GM19099 (cell line): Measurements from ENCODE around the gene MACROD2.

ENCODE experiments used
- POLR2A ChIP-seq: IDR thresholded peaks from 3 replicates; pipeline ENCODE4 v1.6.1; 2011; ENCODE audit warnings: low read depth; ENCODE audit not compliant: insufficient read length; ENCODE audit errors: extremely low read depth

The MACROD2 gene

DNA sequence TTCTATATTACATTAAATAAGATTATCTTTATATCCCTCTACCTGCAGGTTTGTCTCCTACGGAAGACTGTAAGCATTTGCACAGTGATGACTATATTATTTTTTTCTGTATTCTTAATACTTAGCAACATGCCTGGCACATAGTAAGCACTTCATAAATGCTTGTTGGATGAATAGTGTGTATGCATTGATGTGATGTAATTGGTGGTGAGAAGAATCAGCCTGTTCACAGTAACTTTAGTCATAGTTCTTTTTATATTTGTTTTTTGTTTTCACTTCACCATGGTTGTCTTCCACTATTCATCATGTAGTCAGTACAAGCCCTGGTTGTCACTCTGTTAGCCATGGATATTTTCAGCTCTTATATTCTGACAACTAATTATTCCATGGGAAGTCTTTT, 526.1 kb downstream of the MACROD2 start:
- TF ChIP-seq POLR2A = no peak

DNA sequence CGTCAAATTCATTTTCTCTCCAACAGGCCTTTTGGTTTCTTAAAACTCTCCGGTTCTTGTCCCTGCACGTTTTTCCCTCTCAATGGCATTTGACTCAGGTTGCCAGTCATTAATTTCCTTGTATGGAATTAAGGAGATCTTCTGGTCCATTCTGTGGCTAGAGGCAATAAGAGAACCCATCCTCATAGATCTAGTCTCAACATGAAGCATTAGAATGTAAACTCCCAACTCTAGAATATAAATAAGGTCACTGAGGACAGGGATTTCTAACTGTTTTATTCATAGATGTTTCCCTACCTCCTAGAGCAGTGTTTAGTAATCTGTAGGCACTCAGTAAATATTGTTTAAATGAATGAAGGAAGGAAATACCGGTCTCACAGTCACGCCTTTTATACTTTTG, 527.3 kb downstream of the MACROD2 start:
- TF ChIP-seq POLR2A = no peak

DNA sequence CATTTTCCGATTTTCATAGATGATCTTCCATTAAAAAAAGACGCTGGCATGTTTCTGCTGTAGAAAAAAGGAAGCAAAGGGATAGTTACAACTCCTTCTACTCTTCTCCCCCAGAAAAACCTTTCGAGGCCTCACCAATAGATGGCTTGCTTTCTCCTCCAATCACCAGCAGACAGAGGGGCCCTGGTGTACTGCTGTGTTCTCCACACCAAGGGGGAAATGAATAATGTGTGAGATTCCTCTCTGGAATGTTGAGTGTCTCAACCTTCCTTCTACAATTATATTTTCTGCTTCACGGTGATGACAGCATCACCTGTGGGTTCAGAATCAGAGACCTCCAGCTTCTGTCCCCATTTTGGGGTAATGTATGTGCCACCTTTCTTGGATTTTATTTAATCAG, 527.8 kb downstream of the MACROD2 start:
- TF ChIP-seq POLR2A = no peak

DNA sequence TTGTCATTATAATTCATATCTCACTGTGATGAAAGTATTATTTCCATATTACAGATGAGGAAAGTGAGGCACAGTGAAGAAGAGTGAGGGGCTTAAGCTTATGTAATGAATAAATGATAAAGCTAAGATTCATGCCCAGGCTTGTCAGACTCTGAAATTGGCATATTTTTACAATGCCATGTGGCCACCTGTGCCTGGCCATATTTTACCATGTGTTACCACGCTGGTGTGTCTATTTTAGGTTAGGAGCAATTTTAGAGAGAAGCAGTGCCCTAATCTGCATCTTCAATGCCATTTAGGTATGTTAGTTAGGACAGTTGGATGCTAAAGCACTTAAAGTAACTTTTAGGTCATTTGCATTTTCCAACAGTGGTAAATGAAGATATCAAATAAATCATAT, 530.1 kb downstream of the MACROD2 start:
- no peak for TF ChIP-seq POLR2A

DNA sequence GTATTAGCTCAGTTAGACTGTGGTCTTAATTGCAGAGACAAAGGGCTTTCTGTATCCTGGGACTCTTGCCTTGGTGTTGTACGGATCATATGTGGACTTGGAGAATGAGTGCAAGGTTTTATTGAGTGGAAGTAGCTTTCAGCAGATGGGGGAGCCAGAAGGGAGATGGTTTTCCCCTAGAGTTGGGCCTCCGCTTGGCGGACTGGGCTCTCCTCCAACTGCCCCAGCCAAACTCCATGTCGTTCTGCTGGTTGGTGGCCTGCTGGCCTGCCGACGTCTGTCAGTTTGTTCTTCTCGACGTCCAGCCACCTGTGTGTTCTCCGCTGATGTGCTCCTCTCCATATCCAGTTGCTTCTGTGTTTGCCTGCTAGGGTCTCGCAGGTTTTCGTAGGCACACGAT, 531.6 kb downstream of the MACROD2 start:
- TF ChIP-seq POLR2A = no peak

DNA sequence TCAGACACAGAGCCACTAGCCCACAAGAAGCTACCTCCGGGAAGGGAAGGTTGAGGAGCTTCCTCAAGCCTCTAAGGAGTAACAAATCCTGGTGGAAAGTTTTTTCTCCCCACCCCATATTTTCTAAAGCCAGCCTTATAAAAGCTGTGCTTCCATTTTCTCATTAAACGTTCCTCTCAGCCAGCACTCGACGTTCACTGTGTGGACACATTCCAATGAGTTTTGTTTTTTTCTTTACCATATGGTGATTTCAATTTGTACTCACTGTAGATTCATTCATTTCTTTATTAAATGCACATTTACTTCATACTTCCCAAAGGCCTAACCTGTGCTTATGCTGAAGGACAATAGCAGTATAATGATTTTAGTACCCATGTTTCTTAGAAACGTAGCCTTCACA, 536.5 kb downstream of the MACROD2 start:
- TF ChIP-seq POLR2A = no peak

DNA sequence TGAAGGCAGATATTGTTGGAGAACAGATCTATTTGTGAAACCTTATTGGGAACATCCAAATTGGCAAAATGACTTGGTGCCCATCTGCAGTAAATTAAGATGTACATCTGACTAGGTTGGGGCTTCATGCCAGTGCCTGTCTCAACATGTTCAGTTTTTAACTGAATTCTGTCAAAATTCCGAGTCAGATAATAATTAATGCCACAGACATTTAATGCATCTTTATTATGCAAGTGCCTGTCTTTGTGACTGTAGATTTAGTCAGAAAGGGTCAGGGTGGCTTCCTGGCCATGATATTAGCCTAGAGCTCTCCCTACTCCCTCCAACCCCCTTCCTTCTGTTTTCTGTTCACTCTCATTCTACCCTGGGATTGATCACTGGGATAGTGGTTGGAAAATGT, 541.4 kb downstream of the MACROD2 start:
- no peak for TF ChIP-seq POLR2A

DNA sequence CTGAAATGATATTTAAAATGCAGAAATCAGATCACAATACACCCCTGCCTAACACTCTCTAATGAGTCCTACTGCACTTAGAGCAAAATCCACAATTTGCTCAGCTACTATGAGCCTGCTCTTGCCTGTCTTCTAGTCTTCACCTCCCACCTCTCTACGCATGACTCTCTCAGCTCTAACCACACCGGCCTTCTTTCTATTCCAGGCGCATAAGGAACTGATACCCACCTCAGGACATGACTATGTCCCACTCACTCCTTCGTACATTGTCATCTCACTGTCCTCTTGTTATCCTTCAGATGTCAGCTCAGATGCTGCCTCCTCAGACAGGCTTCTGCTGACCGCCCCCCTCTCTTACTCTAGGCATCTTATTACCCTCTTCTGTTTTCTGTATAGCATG, 543.1 kb downstream of the MACROD2 start:
- no peak for TF ChIP-seq POLR2A

DNA sequence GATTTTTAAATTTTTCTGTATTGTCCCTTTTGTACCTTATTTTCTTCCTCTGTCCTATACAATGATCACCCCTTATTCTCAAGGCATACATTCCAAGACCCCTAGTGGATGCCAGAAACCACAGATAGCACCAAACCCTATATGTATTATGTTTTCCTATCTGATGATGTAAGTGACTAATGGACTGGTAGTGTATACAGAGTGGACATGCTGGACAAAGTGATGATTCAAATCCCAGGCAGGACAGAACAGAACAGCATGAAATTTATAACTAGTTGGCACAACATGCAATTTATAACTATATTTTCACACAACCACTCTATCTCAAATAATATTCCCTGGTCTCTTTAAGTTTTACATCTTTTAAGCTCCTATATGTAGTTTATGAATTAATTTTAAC, 547.7 kb downstream of the MACROD2 start:
- no peak for TF ChIP-seq POLR2A

DNA sequence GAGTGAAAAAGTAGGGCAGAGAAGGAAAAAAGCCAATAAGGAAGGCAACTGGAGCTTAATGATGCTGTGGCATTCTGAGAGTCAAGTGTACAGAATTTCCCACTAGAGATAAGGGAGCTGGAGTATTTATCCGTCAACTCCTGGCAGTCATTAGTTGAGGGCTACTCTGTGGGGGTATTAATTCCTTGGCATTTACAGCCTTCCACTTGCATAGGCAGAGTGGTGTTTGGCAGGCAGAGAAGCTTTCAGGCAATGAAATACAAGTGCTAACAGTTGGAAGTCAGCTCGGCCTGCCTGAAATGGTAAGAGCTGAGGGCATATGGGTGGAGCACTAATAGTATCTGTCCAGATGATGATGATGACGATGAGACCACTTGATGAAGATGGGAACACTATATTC, 549.4 kb downstream of the MACROD2 start:
- TF ChIP-seq POLR2A = no peak

DNA sequence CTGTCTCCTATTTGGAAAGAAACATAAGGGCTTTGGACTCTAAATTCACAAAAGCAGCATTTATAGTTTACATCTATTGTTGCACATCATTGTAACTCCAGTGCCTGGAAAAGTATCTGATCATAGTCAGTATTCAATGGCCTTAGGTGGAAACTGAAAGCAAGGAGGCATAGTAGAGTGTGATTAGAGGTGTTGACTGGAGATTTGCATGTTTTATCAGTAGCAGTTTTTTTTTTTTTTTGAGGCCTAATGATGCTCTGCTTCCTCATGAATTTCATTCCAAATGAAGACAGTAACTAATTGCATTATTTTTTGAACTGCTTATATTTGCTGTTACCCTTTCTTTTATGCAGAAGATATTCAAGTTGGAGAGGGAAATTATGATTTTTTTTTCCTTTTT, 555.3 kb downstream of the MACROD2 start:
- TF ChIP-seq POLR2A = no peak

DNA sequence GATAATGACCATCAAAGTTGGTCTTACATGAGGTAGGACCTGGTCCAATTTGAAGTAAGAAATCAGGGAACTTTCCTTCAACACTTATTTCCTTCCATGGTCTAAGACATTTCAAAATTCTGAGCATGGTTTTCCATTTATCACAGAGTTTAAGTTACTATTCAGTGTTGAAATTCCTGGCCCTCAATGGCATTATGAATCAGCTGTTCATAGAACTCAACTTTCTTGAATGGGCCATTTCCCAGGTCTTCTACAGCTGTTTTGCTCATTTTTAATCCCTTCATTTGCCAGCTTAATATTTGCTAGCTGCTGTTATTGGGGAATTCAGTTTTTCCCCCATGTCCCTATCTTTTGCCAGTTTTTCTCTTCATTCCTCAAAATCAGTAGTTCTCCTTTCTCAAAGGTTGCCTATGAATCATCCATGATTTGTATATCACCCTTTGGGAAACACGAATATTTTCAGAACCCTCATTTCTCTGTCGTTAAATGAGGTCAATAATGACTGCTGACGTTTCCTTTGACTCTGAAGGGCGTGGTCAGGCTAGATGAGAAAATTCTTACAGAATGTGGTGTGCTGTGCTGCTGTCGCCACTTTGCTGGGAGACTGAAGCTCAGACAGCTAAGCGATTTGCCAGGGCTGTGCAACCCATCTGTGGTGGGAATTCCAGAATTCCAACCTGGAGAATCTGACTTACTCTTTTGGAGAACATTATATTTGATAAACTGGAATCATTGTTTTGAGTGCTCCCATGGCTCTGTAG, 558.6 kb downstream of the MACROD2 start:
- no peak for TF ChIP-seq POLR2A

DNA sequence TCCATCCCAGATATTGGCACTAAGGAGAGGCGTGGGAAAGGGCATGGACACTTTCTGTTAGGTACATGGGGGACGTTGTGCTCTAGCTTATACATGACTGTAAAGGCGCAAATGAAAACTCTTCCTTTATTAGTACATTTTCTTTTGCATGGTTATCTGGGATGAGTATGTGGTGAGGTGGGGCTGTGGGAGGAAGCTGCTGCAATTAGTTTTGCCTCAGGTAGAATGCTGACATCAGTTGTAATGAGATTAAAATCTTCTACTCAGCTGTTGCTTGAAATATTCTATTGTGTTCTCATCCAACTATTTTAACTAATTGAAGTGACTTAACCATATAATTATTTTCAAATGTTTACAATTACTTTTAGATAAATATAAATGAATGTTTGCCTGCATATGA, 560.4 kb downstream of the MACROD2 start:
- TF ChIP-seq POLR2A = no peak

DNA sequence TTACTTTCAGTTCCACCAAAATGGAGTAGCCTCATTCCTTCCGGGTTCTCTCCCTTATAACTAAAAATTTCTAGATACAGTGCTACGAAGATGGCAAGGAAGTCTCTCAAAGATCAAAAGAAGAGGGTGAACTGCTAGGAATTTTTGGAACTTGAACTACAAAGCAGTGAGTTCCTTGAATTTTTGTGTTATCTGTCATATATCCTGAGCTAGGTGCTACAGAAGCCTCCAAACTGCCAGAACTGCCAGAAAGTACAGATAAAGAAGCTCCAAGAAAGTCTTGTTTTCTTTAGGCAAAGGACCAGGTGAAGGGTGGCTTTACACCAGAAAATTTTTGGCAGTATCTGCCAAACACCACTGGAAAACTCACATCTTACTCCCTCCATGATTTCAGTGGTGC, 560.9 kb downstream of the MACROD2 start:
- no peak for TF ChIP-seq POLR2A

DNA sequence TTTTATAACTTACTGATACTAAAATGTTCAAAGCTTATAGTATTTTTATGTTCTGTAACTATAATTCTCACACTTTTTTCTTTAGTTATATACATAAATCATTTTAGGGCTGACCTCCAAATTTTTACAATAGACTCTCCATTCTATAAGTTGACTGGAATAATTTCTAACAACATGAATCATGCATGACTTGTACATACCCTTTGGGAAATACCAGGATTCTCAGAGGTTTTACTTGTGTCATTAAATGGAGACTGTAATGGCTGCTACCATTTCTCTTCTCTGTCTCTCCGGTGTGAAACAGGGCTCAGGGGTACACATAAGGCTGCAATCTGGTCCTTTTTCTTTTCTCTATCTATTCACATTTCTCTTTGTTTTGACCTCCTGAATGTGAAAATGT, 564.3 kb downstream of the MACROD2 start:
- TF ChIP-seq POLR2A = no peak

DNA sequence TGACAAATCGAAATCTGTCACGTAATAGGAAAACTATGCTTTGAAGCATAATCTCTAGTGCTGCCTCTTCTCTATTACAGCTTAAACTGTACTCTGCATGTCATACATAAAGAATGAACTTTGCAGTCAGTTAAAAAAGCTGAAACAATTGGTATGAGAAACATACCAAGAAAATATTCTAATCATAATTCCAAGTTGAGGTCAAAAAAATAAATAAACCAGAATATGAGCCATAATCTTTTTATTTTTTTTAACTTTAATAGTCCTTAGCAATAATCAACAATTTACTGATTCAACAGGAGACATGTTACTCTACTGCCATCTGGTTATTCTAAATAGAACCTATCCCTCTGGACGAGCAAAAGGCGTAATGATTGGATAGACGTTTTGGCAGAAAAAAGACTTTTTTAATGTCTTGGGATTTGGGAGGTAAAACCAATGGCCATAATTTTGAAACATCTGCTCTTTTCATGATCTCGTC, 566.5 kb downstream of the MACROD2 start:
- TF ChIP-seq POLR2A = no peak

DNA sequence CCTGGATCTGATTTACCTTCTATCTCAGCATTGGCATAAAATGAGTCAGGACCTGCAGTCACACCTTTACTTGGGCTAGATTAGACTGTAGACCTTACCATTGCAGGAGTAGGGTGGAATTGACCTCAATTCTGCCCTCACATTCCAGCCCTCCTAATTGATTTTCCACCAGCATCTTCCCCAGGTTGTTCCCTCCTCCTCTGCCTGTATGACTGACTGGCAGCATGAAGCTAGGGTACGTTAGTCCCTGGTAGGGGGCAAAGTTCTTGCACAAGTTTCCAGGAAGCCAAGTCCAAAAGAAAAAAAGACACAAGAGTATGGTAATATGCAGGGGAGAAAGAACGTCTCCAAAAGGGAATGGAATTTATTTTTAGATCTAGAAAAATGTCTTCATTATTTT, 567.7 kb downstream of the MACROD2 start:
- no peak for TF ChIP-seq POLR2A
